ENCODE measurements around the gene IDI1. TPM values are rescaled to one million over a fixed set of nuclear protein-coding genes. Genes with fewer than 3 reads are reported as not detected.

The IDI1 gene
- total and polyA plus RNA-seq, 2 of the 13 experiments (the other 11 are each of a cell fraction or from before 2014, with no cell fraction given), result 44.4 to 145 TPM

- TF ChIP-seq TAF15 (IDR thresholded peaks at IDR 0.05; ENCODE audit: low read depth, low read length, poor library complexity, severe bottlenecking) (no peak), MIER3 (CRISPR knock-in tag; IDR thresholded peaks at IDR 0.05; ENCODE audit: borderline replicate concordance) (no peak), ZNF570 (CRISPR knock-in tag; IDR thresholded peaks at IDR 0.05; ENCODE audit: borderline replicate concordance) (no peak), MAFK (conservative IDR thresholded peaks at IDR 0.05 in 1 of 2, IDR thresholded peaks at IDR 0.05 in 1 of 2; ENCODE audit: low read length in 2 of 2) (no peak), ERF (CRISPR knock-in tag; IDR thresholded peaks at IDR 0.05) (no peak), FOXP4 (CRISPR knock-in tag; IDR thresholded peaks at IDR 0.05) (peak; percentile 42; the same call in 1 of the 2 replicates), ATF7 (IDR thresholded peaks at IDR 0.05) (no peak), ATF7 (CRISPR knock-in tag; IDR thresholded peaks at IDR 0.05) (no peak), PRDM15 (CRISPR knock-in tag; IDR thresholded peaks at IDR 0.05) (no peak), SRSF9 (IDR thresholded peaks at IDR 0.05; ENCODE audit: borderline replicate concordance, insufficient read depth, low read depth, low read length, poor library complexity, severe bottlenecking) (no peak), DRAP1 (CRISPR knock-in tag; IDR thresholded peaks at IDR 0.05) (no peak), HINFP (CRISPR knock-in tag; IDR thresholded peaks at IDR 0.05; ENCODE audit: low read depth) (no peak), BATF2 (CRISPR knock-in tag; IDR thresholded peaks at IDR 0.05) (no peak), AFF4 (CRISPR knock-in tag; IDR thresholded peaks at IDR 0.05) (no peak), ZNF550 (CRISPR knock-in tag; IDR thresholded peaks at IDR 0.05; ENCODE audit: borderline replicate concordance) (no peak), ZMYM2 (CRISPR knock-in tag; IDR thresholded peaks at IDR 0.05) (no peak), ZNF3 (CRISPR knock-in tag; IDR thresholded peaks at IDR 0.05) (peak; percentile 65; the same call in 1 of the 2 replicates)
These were observed 1.6 kb upstream of the IDI1 start (continued) for GRCh38 chr10:1050554-1050953.
